Naive thymus-derived CD4-positive, alpha-beta T cell (primary cell): Measurements from ENCODE around the gene GRK5. TPM values are rescaled to one million over a fixed set of nuclear protein-coding genes. Genes with fewer than 3 reads are reported as not detected.

Experiments
- ATAC-seq: fragments of 150-1000 bp; cut with Tn5 transposase; 2 replicates; pipeline ENCODE4 v1.10.0; 2021; ENCODE audit warnings: mild to moderate bottlenecking, moderate library complexity
- CTCF ChIA-PET: fragments of 350-600 bp; sonication (Branson Sonifier 250); formaldehyde crosslinking; loops from one replicate; lab custom pipeline; 2021; ENCODE audit warnings: antibody characterized with exemption; lab: Charles Lee
- POLR2A ChIA-PET: fragments of 350-600 bp; sonication (Branson Sonifier 250); formaldehyde crosslinking; loops from one replicate; lab custom pipeline; 2021; ENCODE audit warnings: antibody characterized with exemption, inconsistent platforms; lab: Charles Lee
- DNase-seq, 9 donors: peaks; one replicate each; pipeline versions ENCODE4 v3.0.0 to v3.0.0-alpha.2; 2020 to 2022; ENCODE audit warnings: mixed read lengths in 1 of 9
- H3K27ac ChIP-seq: one replicate; pipeline ENCODE4 v1.7.0; 2013; ENCODE audit warnings: mild to moderate bottlenecking, low read depth, low read length, moderate library complexity
- H3K27me3 ChIP-seq, 2 donors: one replicate each; pipeline ENCODE4 v1.7.0; 2013; ENCODE audit warnings: low read length in 2 of 2, mild to moderate bottlenecking in 2 of 2, moderate library complexity in 2 of 2; ENCODE audit not compliant: control insufficient read depth in 2 of 2, insufficient read depth in 2 of 2
- H3K36me3 ChIP-seq, 3 experiments: 1 replicate in 2 of 3; 2 replicates in 1 of 3; pipeline ENCODE4 v1.7.0; 2013; ENCODE audit warnings: low read length in 3 of 3, mild to moderate bottlenecking in 3 of 3, moderate library complexity in 1 of 3; ENCODE audit not compliant: insufficient read depth in 3 of 3, control insufficient read depth in 2 of 3
- H3K4me1 ChIP-seq, 2 donors: one replicate each; pipeline ENCODE4 v1.7.0; 2013; ENCODE audit warnings: low read length in 2 of 2, mild to moderate bottlenecking in 2 of 2, moderate library complexity in 1 of 2; ENCODE audit not compliant: control insufficient read depth in 2 of 2, insufficient read depth in 2 of 2
- H3K4me3 ChIP-seq: 2 replicates; pipeline ENCODE4 v1.7.0; 2013; ENCODE audit warnings: mild to moderate bottlenecking, low read length
- H3K9me3 ChIP-seq, 3 experiments: 1 replicate in 2 of 3; 2 replicates in 1 of 3; pipeline ENCODE4 v1.7.0; 2013; ENCODE audit warnings: low read length in 3 of 3; ENCODE audit not compliant: control insufficient read depth in 2 of 3
- H3K27ac Mint-ChIP-seq, 9 donors: one replicate each; pipeline ENCODE4 v1.8.0; 2020 to 2022; ENCODE audit warnings: mixed read lengths in 9 of 9, mild to moderate bottlenecking in 8 of 9, moderate library complexity in 5 of 9, inconsistent platforms in 2 of 9
- H3K27me3 Mint-ChIP-seq, 5 donors: one replicate each; pipeline ENCODE4 v1.8.0; 2021 to 2022; ENCODE audit warnings: mixed read lengths in 5 of 5, mild to moderate bottlenecking in 1 of 5
- H3K36me3 Mint-ChIP-seq, 5 donors: one replicate each; pipeline ENCODE4 v1.8.0; 2020 to 2022; ENCODE audit warnings: mixed read lengths in 5 of 5, mild to moderate bottlenecking in 3 of 5, inconsistent platforms in 1 of 5
- H3K4me1 Mint-ChIP-seq, 7 donors: one replicate each; pipeline ENCODE4 v1.8.0; 2020 to 2022; ENCODE audit warnings: mixed read lengths in 7 of 7, mild to moderate bottlenecking in 3 of 7, inconsistent platforms in 1 of 7
- H3K4me3 Mint-ChIP-seq, 10 donors: one replicate each; pipeline ENCODE4 v1.8.0; 2020 to 2022; ENCODE audit warnings: mild to moderate bottlenecking in 10 of 10, mixed read lengths in 10 of 10, moderate library complexity in 6 of 10, inconsistent platforms in 2 of 10
- H3K9me3 Mint-ChIP-seq, 11 donors: one replicate each; pipeline ENCODE4 v1.8.0; 2020 to 2022; ENCODE audit warnings: mixed read lengths in 11 of 11, mild to moderate bottlenecking in 4 of 11, inconsistent platforms in 1 of 11, moderate library complexity in 1 of 11
- intact Hi-C, 2 donors: fragments of 100-400 bp; cut with micrococcal nuclease; formaldehyde crosslinking; loops; one replicate each; pipeline ENCODE4 v1.15.1; 2023
- polyA plus RNA-seq, 2 donors: library from polyadenylated mRNA; unstranded; fragments of 300-500 nt; fragmentation: Illumina TruSeq; gene quantifications; one replicate each; pipeline ENCODE4 v1.2.3, GENCODE V29; 2021
- total RNA-seq, 6 experiments: library from RNA in 5 of 6; stranded (reverse) in 5 of 6; gene quantifications; 1 replicate in 5 of 6; 2 replicates in 1 of 6; pipeline ENCODE4 v1.2.3 and lab custom pipeline; 2021 to 2026

Gene GRK5
- total and polyA plus RNA-seq, 7 experiments from 2014 or later, result 16.4 to 45.2 (median 30.3) TPM

DNA sequence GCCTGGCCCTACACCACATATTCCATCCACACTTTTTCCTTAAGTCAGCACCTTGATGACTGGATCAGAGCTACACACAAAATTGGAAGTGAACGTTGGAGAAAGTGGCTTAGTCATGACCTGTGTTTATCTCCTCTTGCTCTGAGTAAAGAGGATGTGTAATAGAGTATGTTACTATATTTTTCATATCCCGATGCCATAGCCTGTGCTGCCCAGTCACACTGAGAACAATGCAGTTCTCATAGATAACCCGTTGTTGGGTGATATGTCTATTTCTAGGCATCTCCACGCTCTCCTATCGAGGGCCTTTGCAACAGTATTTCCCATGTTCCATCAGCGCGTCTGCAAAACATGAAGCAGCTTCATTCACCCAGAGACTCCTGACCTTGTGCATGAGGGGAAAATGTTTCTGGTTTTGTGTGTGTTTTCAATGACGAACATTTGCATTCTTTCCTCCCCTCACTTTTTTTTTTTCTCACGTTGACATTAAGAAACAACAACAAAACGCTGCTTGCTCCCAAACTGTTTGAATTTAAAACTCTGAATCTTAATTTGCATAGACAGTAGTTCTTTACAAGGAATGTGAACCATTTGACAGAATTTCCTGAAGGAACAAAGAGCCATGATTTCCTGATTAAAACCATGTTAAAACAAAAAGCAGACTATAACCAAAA, 43.4 kb downstream of the GRK5 start:
- no peaks in the 10 kb centered on the region for H3K4me1 ChIP-seq

DNA sequence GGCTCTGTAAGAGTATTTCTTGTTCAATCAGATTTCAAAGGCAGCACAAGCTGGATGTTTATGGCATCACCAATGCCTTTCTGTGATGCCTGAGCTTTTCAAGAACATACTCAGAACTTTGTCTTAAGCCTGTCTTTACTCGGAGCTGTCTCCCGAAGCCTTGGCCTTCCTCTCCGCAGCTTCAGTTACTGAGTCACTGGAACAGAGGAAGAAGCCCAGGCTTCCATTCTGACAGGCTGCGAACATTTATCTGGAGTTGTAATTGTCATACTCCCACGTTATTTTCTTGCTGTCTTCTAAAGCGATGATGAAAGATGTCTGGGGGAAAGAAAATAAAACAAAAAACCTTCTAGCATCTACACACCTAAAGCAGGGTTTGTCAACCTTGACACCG, 43.9 kb downstream of the GRK5 start:
- DNase-seq (no peak), ATAC-seq (no peak)
- ChIA-PET CTCF (interaction anchor here (0.7 kb wide), 1 partner anchor 149 kb away, joined by 3 read pairs; no protein-coding TSS in a partner anchor), POLR2A (no interaction called here)
- Mint-ChIP-seq H3K36me3 (peaks cover 0 to 8% (median 2%) of the 10 kb centered on the region in 5 donors), H3K9me3 (no peaks in the 10 kb centered on the region), H3K27me3 (no peaks in the 10 kb centered on the region), H3K4me3 (no peak overlapping the region), H3K27ac (peak overlapping the region in 3 of 9 donors; percentile 40 to 55 (median 48)), H3K4me1 (peaks cover 13 to 49% (median 39%) of the 10 kb centered on the region in 7 donors)
- Histone ChIP-seq H3K9me3 (no peaks in the 10 kb centered on the region), H3K36me3 (no peaks in the 10 kb centered on the region), H3K27ac (no peak overlapping the region), H3K4me3 (no peak overlapping the region), H3K27me3 (no peaks in the 10 kb centered on the region), H3K4me1 (no peaks in the 10 kb centered on the region)
- intact Hi-C loops, result loop anchor here (2.0 to 5.0 kb wide), 2 partner anchors 43 to 44 kb away; partner anchors contain the start of gene GRK5 (in 1 of the 2)

More for the DNA sequence above, 43.4 kb downstream of the GRK5 start:
- Mint-ChIP-seq H3K27ac (peak overlapping the region in 5 of 9 donors; percentile 13 to 77 (median 40)), H3K36me3 (peaks cover 0 to 8% (median 2%) of the 10 kb centered on the region in 5 donors), H3K4me1 (peaks cover 13 to 51% (median 39%) of the 10 kb centered on the region in 7 donors), H3K9me3 (no peaks in the 10 kb centered on the region), H3K4me3 (no peak overlapping the region), H3K27me3 (no peaks in the 10 kb centered on the region)
- Histone ChIP-seq H3K4me3 (no peak overlapping the region), H3K27me3 (no peaks in the 10 kb centered on the region), H3K36me3 (no peaks in the 10 kb centered on the region), H3K27ac (peak overlapping the region; percentile 8), H3K9me3 (no peaks in the 10 kb centered on the region)
- ATAC-seq (no peak), DNase-seq (no peak)
- POLR2A ChIA-PET, result no interaction called here
- intact Hi-C loops, result loop anchor here (2.0 to 5.0 kb wide), 2 partner anchors 42 to 43 kb away; partner anchors contain the start of gene GRK5 (in 1 of the 2)
- CTCF ChIA-PET, result interaction anchor here (0.7 kb wide), 1 partner anchor 148 kb away, joined by 3 read pairs; no protein-coding TSS in a partner anchor

DNA sequence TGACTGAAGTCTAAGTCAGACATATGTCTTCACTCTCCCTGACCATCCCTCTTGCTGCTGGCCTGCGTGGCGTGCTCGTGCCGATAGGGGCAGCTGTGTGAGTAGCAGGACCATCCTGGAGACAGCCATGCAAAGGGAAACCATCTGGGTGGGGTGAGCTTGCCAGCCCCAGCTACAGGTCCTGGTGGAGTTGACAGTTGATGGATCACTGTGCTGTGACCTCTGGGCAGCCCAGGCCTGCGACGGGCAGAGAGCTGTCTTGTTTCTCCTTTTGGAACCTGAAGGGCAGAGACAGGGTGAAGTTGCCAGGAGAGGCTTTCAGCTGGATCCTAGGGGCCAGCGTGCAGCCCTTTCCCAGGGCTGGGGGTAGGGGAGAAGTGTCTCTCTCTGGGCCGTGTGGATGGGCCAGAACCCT, 44.7 kb downstream of the GRK5 start:
- DNase-seq (no peak), ATAC-seq (no peak)
- H3K27me3 ChIP-seq, result no peaks in the 10 kb centered on the region
- no peak overlapping the region for H3K4me3 ChIP-seq
- Mint-ChIP-seq H3K27me3 (no peaks in the 10 kb centered on the region), H3K27ac (peak overlapping the region in 6 of 9 donors; percentile 33 to 93 (median 52)), H3K4me3 (no peak overlapping the region), H3K4me1 (peaks cover 13 to 51% (median 39%) of the 10 kb centered on the region in 7 donors), H3K9me3 (peaks cover 0 to 5% (median 0%) of the 10 kb centered on the region in 11 donors), H3K36me3 (peaks cover 0 to 14% (median 5%) of the 10 kb centered on the region in 5 donors)
- H3K27ac ChIP-seq, result no peak overlapping the region
- no peaks in the 10 kb centered on the region for H3K9me3 ChIP-seq
- H3K36me3 ChIP-seq, result no peaks in the 10 kb centered on the region
- intact Hi-C loops, result loop anchor here in 1 of 2 donors (5.0 kb wide), 1 partner anchor 45 kb away; the partner anchor contains the start of gene GRK5
- CTCF ChIA-PET, result no interaction called here
- POLR2A ChIA-PET, result no interaction called here
- H3K4me1 ChIP-seq, result no peaks in the 10 kb centered on the region

- DNase-seq, result no peak
- Mint-ChIP-seq H3K4me1 (peaks cover 13 to 50% (median 36%) of the 10 kb centered on the region in 7 donors), H3K27ac (peak overlapping the region in 8 of 9 donors; percentile 33 to 86 (median 49)), H3K4me3 (no peak overlapping the region), H3K27me3 (no peaks in the 10 kb centered on the region), H3K9me3 (peaks cover 0 to 5% (median 0%) of the 10 kb centered on the region in 11 donors), H3K36me3 (peaks cover 0 to 14% (median 5%) of the 10 kb centered on the region in 5 donors)
- Histone ChIP-seq H3K4me3 (no peak overlapping the region), H3K27me3 (no peaks in the 10 kb centered on the region), H3K27ac (no peak overlapping the region), H3K9me3 (no peaks in the 10 kb centered on the region), H3K36me3 (no peaks in the 10 kb centered on the region), H3K4me1 (no peaks in the 10 kb centered on the region)
- ChIA-PET POLR2A (no interaction called here), CTCF (no interaction called here)
- ATAC-seq, result no peak
- intact Hi-C loops, result loop anchor here in 1 of 2 donors (5.0 kb wide), 1 partner anchor 45 kb away; the partner anchor contains the start of gene GRK5
Measured at GRCh38 chr10:119252470-119253151, 45.2 kb downstream of the GRK5 start.

GRCh38 chr10:119253433-119254174, 46.2 kb downstream of the GRK5 start:
- H3K27ac Mint-ChIP-seq, result peak overlapping the region in 7 of 9 donors; percentile 3 to 86 (median 51)
- H3K4me1 ChIP-seq, result no peaks in the 10 kb centered on the region
- POLR2A ChIA-PET, result interaction anchor here (0.6 kb wide), 1 partner anchor 25 kb away, joined by 4 read pairs; no protein-coding TSS in a partner anchor
- H3K36me3 Mint-ChIP-seq, result peaks cover 0 to 18% (median 7%) of the 10 kb centered on the region in 5 donors
- H3K4me3 ChIP-seq, result no peak overlapping the region
- ATAC-seq, result no peak
- intact Hi-C loops, result loop anchor here in 1 of 2 donors (5.0 kb wide), 1 partner anchor 46 kb away; the partner anchor contains the start of gene GRK5
- H3K9me3 ChIP-seq, result no peaks in the 10 kb centered on the region
- no peaks in the 10 kb centered on the region for H3K36me3 ChIP-seq
- CTCF ChIA-PET, result interaction anchor here (1.0 kb wide), 1 partner anchor 165 kb away, joined by 4 read pairs; no protein-coding TSS in a partner anchor
- no peaks in the 10 kb centered on the region for H3K27me3 Mint-ChIP-seq
- no peak overlapping the region for H3K27ac ChIP-seq
- H3K9me3 Mint-ChIP-seq, result peaks cover 0 to 5% (median 0%) of the 10 kb centered on the region in 11 donors
- DNase-seq, result peak in 1 of 9 donors; percentile 58
- H3K4me1 Mint-ChIP-seq, result peaks cover 17 to 59% (median 44%) of the 10 kb centered on the region in 7 donors
- H3K27me3 ChIP-seq, result no peaks in the 10 kb centered on the region
- H3K4me3 Mint-ChIP-seq, result no peak overlapping the region

- ATAC-seq, result no peak
- no peak for DNase-seq
- Histone ChIP-seq H3K27ac (no peak overlapping the region), H3K4me3 (no peak overlapping the region), H3K27me3 (no peaks in the 10 kb centered on the region), H3K9me3 (no peaks in the 10 kb centered on the region), H3K36me3 (no peaks in the 10 kb centered on the region), H3K4me1 (no peaks in the 10 kb centered on the region)
- CTCF ChIA-PET, result no interaction called here
- peaks cover 0 to 21% (median 8%) of the 10 kb centered on the region in 5 donors for H3K36me3 Mint-ChIP-seq
- peaks cover 0 to 5% (median 0%) of the 10 kb centered on the region in 11 donors for H3K9me3 Mint-ChIP-seq
- intact Hi-C loops, result loop anchor here in 1 of 2 donors (5.0 kb wide), 1 partner anchor 47 kb away; the partner anchor contains the start of gene GRK5
- POLR2A ChIA-PET, result no interaction called here
- no peaks in the 10 kb centered on the region for H3K27me3 Mint-ChIP-seq
- H3K4me1 Mint-ChIP-seq, result peaks cover 19 to 61% (median 47%) of the 10 kb centered on the region in 7 donors
- H3K4me3 Mint-ChIP-seq, result no peak overlapping the region
- H3K27ac Mint-ChIP-seq, result peak overlapping the region in 7 of 9 donors; percentile 44 to 76 (median 56)
Measured at GRCh38 chr10:119254335-119254734, 47.0 kb downstream of the GRK5 start.
